DOHH2 (cell line): Measurements from ENCODE around the gene CDH4.

Source experiments
- H3F3A ChIP-seq: fragments of 200-600 bp; sonication (generic), shearing (Covaris generic); 2 replicates; pipeline ENCODE4 v1.6.0; 2016; ENCODE audit warnings: antibody characterized with exemption, mild to moderate bottlenecking; ENCODE audit not compliant: control insufficient read depth, insufficient read depth
- H3K27ac ChIP-seq: fragments of 200-600 bp; sonication (generic); 2 replicates; pipeline ENCODE4 v1.5.1; 2014; ENCODE audit warnings: low read depth, mild to moderate bottlenecking, low read length, moderate library complexity
- H3K27me3 ChIP-seq: fragments of 200-600 bp; sonication (generic); 2 replicates; pipeline ENCODE4 v1.6.1; 2014; ENCODE audit warnings: mild to moderate bottlenecking, low read length, mixed read lengths; ENCODE audit not compliant: control insufficient read depth
- H3K36me3 ChIP-seq: fragments of 200-600 bp; sonication (generic); 2 replicates; pipeline ENCODE4 v1.6.1; 2014; ENCODE audit warnings: mild to moderate bottlenecking, low read length, moderate library complexity, mixed read lengths; ENCODE audit not compliant: control insufficient read depth
- H3K4me1 ChIP-seq: fragments of 200-600 bp; sonication (generic); 2 replicates; pipeline ENCODE4 v1.6.1; 2014; ENCODE audit warnings: mild to moderate bottlenecking, low read length, mixed read lengths; ENCODE audit not compliant: control insufficient read depth
- H3K4me2 ChIP-seq: fragments of 200-600 bp; sonication (generic); 2 replicates; pipeline ENCODE4 v1.6.0; 2014; ENCODE audit warnings: mild to moderate bottlenecking, low read length, moderate library complexity
- H3K4me3 ChIP-seq: fragments of 200-600 bp; sonication (generic); 2 replicates; pipeline ENCODE4 v1.5.1; 2014; ENCODE audit warnings: mild to moderate bottlenecking, low read length, mixed read lengths
- H3K79me2 ChIP-seq: fragments of 200-600 bp; sonication (generic); 2 replicates; pipeline ENCODE4 v1.6.1; 2014; ENCODE audit warnings: mild to moderate bottlenecking, low read length, mixed read lengths; ENCODE audit not compliant: control insufficient read depth
- H3K9me2 ChIP-seq: fragments of 200-600 bp; sonication (generic); replicated peaks from 2 replicates; pipeline ENCODE4 v1.6.1; 2014; ENCODE audit warnings: mild to moderate bottlenecking, low read length, mixed read lengths; ENCODE audit not compliant: control insufficient read depth
- H3K9me3 ChIP-seq: fragments of 200-600 bp; sonication (generic); 2 replicates; pipeline ENCODE4 v1.6.1; 2014; ENCODE audit warnings: antibody characterized with exemption, low read length, mixed read lengths; ENCODE audit not compliant: control insufficient read depth, insufficient read depth
- H4K20me1 ChIP-seq: fragments of 200-600 bp; sonication (generic); 2 replicates; pipeline ENCODE4 v1.6.0; 2014; ENCODE audit warnings: low read depth, mild to moderate bottlenecking, antibody characterized with exemption, low read length, moderate library complexity; ENCODE audit not compliant: control insufficient read depth, insufficient read depth
- EZH2phosphoT487 ChIP-seq: fragments of 200-600 bp; sonication (generic); IDR thresholded peaks from 2 replicates; pipeline ENCODE4 v1.6.1; 2017; ENCODE audit warnings: borderline replicate concordance, mild to moderate bottlenecking, antibody characterized with exemption, low read length, moderate library complexity, mixed read lengths
- TF ChIP-seq, protein P1 (sequence below): fragments of 200-600 bp; sonication (generic); IDR thresholded peaks from one replicate; pipeline ENCODE4 v1.5.1; 2014; ENCODE audit warnings: antibody characterized with exemption, mild to moderate bottlenecking, low read depth, low read length; ENCODE audit not compliant: poor library complexity, severe bottlenecking

The CDH4 gene

DNA sequence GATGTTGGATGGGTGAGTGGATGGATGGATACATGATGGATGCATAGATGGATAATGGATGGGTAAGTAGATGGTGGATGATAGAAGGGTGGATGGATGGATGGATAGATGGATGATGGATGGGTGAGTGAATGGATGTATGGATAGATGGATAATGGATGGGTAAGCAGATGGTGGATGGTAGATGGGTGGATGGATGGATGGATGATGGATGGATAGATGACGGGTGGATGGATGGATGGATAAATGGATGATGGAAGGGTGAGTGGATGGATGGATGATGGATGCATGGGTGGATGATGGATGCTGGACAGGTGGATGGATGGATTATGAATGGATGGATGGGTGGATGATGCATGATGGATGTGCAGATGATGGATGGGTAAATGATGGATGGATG is 638.1 kb downstream of the CDH4 start:
- H3F3A ChIP-seq = no peaks in the 10 kb centered on the region
- H3K9me2 ChIP-seq = no peaks in the 10 kb centered on the region
- H3K4me3 ChIP-seq = no peak overlapping the region
- H3K4me2 ChIP-seq = no peak overlapping the region
- no peaks in the 10 kb centered on the region for H4K20me1 ChIP-seq
- no peak overlapping the region for H3K27ac ChIP-seq
- H3K36me3 ChIP-seq = no peaks in the 10 kb centered on the region
- H3K9me3 ChIP-seq = no peaks in the 10 kb centered on the region
- H3K79me2 ChIP-seq = no peaks in the 10 kb centered on the region
- H3K4me1 ChIP-seq = peaks cover 5% of the 10 kb centered on the region
- no peak for TF ChIP-seq EZH2phosphoT487
- TF ChIP-seq, protein P1, sequence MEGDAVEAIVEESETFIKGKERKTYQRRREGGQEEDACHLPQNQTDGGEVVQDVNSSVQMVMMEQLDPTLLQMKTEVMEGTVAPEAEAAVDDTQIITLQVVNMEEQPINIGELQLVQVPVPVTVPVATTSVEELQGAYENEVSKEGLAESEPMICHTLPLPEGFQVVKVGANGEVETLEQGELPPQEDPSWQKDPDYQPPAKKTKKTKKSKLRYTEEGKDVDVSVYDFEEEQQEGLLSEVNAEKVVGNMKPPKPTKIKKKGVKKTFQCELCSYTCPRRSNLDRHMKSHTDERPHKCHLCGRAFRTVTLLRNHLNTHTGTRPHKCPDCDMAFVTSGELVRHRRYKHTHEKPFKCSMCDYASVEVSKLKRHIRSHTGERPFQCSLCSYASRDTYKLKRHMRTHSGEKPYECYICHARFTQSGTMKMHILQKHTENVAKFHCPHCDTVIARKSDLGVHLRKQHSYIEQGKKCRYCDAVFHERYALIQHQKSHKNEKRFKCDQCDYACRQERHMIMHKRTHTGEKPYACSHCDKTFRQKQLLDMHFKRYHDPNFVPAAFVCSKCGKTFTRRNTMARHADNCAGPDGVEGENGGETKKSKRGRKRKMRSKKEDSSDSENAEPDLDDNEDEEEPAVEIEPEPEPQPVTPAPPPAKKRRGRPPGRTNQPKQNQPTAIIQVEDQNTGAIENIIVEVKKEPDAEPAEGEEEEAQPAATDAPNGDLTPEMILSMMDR = no peak
- no peaks in the 10 kb centered on the region for H3K27me3 ChIP-seq

DNA sequence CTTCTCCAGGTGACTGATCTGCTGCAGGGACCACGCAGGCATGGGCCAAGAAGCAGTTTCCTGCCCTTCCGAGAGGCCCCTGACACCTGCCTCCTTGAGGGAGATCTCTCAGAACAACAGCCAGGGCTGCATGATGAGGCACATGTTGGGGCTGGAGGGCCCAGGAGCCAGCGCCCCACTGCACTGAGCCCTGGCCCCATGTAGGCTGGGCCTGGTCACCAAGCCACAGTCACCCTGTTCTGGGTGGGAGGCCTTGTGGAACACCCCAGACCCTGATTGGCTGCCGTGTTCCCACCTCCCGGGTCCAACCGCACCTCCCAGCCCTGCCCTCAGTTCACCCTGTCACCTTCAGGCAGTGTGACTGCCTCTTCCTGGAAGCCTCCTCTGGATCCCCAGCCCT is 639.4 kb downstream of the CDH4 start:
- no peak overlapping the region for H3K4me2 ChIP-seq
- H3K9me2 ChIP-seq = no peaks in the 10 kb centered on the region
- no peak overlapping the region for H3K4me3 ChIP-seq
- no peaks in the 10 kb centered on the region for H3K79me2 ChIP-seq
- H3K36me3 ChIP-seq = no peaks in the 10 kb centered on the region
- no peaks in the 10 kb centered on the region for H4K20me1 ChIP-seq
- no peaks in the 10 kb centered on the region for H3K9me3 ChIP-seq
- no peak overlapping the region for H3K27ac ChIP-seq
- no peaks in the 10 kb centered on the region for H3F3A ChIP-seq
- H3K27me3 ChIP-seq = no peaks in the 10 kb centered on the region
- TF ChIP-seq, protein P1 = no peak
- no peak for TF ChIP-seq EZH2phosphoT487
- H3K4me1 ChIP-seq = peaks cover 5% of the 10 kb centered on the region

DNA sequence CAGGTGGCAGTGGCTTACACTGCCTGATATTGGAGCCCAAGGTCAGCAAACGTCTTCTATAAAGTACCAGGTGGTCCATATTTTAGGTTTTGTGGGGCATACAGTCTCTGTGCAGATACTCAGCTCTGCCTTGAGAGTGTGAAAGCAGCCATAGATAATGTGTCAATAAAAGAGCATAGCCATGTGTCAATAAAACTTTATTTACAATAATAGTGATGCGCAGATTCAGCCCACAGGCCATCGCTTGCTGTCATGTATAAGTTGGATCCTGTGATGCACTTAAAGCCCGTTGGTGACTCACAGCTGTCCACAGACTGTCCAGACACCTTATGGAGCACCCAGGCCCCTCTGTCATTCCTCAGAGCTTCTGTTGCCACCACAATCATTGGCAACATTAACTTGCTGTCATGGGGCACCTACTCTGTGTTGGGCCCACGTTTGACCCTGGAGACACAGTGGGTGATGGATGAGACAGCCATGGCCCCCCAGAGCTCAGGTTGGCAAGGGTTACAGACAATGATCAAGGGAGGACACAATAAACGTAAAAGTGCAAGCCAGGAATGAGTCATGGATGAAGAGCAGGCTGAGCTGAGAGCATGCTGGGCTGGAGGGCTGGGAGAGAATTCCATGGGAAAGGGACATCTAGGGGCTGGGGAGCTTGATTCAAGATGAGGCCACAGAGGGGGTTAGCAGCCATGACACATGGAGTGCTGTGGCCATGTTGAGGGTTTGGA is 640.0 kb downstream of the CDH4 start:
- Histone ChIP-seq H3K79me2 (no peaks in the 10 kb centered on the region), H3K4me2 (no peak overlapping the region), H3K9me2 (no peaks in the 10 kb centered on the region), H3F3A (no peaks in the 10 kb centered on the region), H3K36me3 (no peaks in the 10 kb centered on the region), H3K27me3 (no peaks in the 10 kb centered on the region), H4K20me1 (no peaks in the 10 kb centered on the region), H3K9me3 (no peaks in the 10 kb centered on the region), H3K4me1 (peaks cover 2% of the 10 kb centered on the region), H3K4me3 (no peak overlapping the region), H3K27ac (no peak overlapping the region)
- no peak for TF ChIP-seq EZH2phosphoT487
- TF ChIP-seq, protein P1 = no peak
